ENCODE measurements around the gene ITPRIPL1. TPM values are rescaled to one million over a fixed set of nuclear protein-coding genes. Genes with fewer than 3 reads are reported as not detected.

ITPRIPL1 gene
- total RNA-seq, 2 donors from 2014 or later = 1.8 to 8.9 TPM

DNA sequence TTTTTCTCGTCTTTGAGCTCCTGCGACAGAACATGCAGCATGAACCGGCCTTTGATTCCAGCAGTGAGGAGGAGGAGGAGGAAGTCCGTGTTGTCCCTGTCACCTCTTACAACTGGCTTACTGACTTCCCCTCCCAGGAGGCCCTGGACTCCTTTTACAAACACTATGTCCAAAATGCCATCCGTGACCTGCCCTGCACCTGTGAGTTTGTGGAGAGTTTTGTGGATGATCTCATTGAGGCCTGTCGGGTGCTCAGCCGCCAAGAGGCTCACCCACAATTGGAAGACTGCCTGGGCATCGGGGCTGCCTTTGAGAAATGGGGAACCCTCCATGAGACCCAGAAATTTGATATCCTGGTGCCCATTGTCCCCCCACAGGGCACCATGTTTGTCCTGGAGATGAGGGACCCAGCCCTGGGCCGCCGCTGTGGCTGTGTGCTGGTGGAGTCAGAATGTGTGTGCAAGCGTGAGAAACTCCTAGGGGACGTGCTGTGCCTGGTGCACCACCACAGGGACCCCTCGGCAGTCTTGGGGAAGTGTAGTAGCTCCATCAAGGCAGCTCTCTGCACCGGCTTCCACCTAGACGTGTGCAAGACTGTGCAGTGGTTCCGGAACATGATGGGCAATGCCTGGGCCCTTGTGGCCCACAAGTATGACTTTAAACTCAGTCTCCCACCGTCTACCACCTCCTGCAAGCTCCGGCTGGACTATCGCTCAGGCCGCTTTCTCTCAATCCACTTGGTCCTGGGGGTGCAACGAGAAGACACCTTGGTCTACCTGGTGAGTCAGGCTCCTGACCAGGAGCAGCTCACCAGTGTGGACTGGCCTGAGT lies 2.1 kb downstream of the ITPRIPL1 start:
- H3K27me3 ChIP-seq (replicated peaks; ENCODE audit: insufficient read depth) = no peaks in the 10 kb centered on the region
- DNase-seq (ENCODE audit: low spot score) = no peak

DNA sequence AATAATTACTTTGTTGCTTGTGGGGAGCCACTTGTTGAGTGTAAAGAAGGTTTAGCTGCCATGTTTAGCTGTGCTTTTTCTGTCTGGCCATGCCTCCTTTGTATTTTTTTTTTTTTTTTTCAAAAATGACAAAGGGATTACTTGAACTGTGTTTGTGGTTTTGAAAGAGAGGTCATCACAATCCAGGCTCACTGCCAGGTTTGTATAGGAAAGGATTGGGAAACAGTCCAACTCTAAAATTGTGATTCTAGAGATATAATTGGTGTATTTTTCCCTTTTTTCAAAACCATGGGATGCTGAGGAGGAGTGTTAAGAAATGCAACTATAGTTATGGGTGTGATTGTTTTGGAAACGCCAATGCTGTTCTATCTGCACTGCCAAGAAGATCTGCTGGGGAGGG lies 4.3 kb downstream of the ITPRIPL1 start:
- Histone ChIP-seq H3K4me1 (replicated peaks) (no peaks in the 10 kb centered on the region), H3K27ac (no peak overlapping the region), H3K36me3 (no peaks in the 10 kb centered on the region), H3K9me3 (no peaks in the 10 kb centered on the region), H3K27me3 (replicated peaks; ENCODE audit: insufficient read depth) (no peaks in the 10 kb centered on the region), H3K4me3 (no peak overlapping the region)
- no peak for DNase-seq (ENCODE audit: low spot score)
- TF ChIP-seq, protein P1, sequence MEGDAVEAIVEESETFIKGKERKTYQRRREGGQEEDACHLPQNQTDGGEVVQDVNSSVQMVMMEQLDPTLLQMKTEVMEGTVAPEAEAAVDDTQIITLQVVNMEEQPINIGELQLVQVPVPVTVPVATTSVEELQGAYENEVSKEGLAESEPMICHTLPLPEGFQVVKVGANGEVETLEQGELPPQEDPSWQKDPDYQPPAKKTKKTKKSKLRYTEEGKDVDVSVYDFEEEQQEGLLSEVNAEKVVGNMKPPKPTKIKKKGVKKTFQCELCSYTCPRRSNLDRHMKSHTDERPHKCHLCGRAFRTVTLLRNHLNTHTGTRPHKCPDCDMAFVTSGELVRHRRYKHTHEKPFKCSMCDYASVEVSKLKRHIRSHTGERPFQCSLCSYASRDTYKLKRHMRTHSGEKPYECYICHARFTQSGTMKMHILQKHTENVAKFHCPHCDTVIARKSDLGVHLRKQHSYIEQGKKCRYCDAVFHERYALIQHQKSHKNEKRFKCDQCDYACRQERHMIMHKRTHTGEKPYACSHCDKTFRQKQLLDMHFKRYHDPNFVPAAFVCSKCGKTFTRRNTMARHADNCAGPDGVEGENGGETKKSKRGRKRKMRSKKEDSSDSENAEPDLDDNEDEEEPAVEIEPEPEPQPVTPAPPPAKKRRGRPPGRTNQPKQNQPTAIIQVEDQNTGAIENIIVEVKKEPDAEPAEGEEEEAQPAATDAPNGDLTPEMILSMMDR (IDR thresholded peaks at IDR 0.05) = no peak
- TF ChIP-seq POLR2A (IDR thresholded peaks at IDR 0.05) = no peak
- no peak for TF ChIP-seq POLR2AphosphoS5 (IDR thresholded peaks at IDR 0.05)
- WGBS = 61% methylated on average over 1 of the region's 1 CpG
- intact Hi-C loops (cut with DNase I) = no loop called here

More for the DNA sequence above, 2.1 kb downstream of the ITPRIPL1 start:
- H3K9me3 ChIP-seq = no peaks in the 10 kb centered on the region
- H3K4me3 ChIP-seq = no peak overlapping the region
- TF ChIP-seq, protein P1 (IDR thresholded peaks at IDR 0.05) = no peak
- intact Hi-C loops (cut with DNase I) = no loop called here
- H3K36me3 ChIP-seq = no peaks in the 10 kb centered on the region
- no peak overlapping the region for H3K27ac ChIP-seq
- H3K4me1 ChIP-seq (replicated peaks) = no peaks in the 10 kb centered on the region
- WGBS = 97% methylated on average over 21 of the region's 21 CpGs

DNA sequence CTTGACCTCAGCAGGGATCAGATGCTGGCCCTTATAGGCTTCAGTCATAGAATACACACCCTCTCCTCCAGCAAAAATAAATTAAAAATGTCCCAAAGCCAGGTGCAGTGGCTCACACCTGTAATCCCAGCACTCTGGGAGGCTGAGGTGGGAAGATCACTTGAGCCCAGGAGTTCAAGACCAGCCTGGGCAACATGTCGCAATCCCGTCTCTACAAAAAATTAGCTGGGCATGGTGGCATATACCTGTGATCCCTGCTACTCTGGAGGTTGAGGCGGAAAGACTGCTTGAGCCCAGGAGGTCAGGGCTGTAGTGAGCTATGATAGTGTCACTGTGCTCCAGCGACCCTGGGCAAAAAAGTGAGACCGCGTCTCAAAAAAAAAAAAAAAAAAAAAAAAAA lies 4.8 kb downstream of the ITPRIPL1 start:
- Histone ChIP-seq H3K36me3 (no peaks in the 10 kb centered on the region), H3K4me3 (no peak overlapping the region), H3K27ac (no peak overlapping the region), H3K9me3 (no peaks in the 10 kb centered on the region), H3K4me1 (replicated peaks) (peaks cover 2% of the 10 kb centered on the region), H3K27me3 (replicated peaks; ENCODE audit: insufficient read depth) (no peaks in the 10 kb centered on the region)
- DNase-seq (ENCODE audit: low spot score) = no peak
- 87% methylated on average over 6 of the region's 6 CpGs for WGBS
- intact Hi-C loops (cut with DNase I) = no loop called here
- TF ChIP-seq POLR2A (IDR thresholded peaks at IDR 0.05) (no peak), POLR2AphosphoS5 (IDR thresholded peaks at IDR 0.05) (no peak)
- TF ChIP-seq, protein P1 (IDR thresholded peaks at IDR 0.05) = no peak

DNA sequence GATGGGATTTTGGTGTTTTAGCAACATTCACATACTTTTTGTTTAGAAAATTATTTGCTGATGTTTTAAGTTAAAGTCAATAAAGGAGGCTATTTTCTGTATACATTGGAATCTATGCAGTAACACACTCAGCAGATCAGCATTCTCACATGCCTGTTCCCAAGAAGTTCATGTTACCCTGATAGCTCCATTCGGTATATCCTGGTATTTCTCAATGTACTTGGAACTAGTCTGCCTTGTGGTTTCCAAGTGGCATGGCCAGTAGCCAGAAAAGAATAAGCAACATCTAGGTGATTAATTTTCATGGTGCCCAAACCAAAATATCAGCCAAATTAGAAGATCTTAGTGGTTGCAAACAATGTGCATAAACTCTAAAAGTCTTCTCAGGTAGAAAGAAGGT lies 5.3 kb downstream of the ITPRIPL1 start:
- WGBS = 33% methylated on average over 1 of the region's 1 CpG
- no peak overlapping the region for H3K4me3 ChIP-seq
- no peak overlapping the region for H3K27ac ChIP-seq
- H3K27me3 ChIP-seq (replicated peaks; ENCODE audit: insufficient read depth) = no peaks in the 10 kb centered on the region
- peaks cover 3% of the 10 kb centered on the region for H3K4me1 ChIP-seq (replicated peaks)
- no peaks in the 10 kb centered on the region for H3K36me3 ChIP-seq
- TF ChIP-seq, protein P1 (IDR thresholded peaks at IDR 0.05) = no peak
- TF ChIP-seq POLR2A (IDR thresholded peaks at IDR 0.05) = no peak
- TF ChIP-seq POLR2AphosphoS5 (IDR thresholded peaks at IDR 0.05) = peak; percentile 86
- no peaks in the 10 kb centered on the region for H3K9me3 ChIP-seq
- peak; percentile 67 for DNase-seq (ENCODE audit: low spot score)
- intact Hi-C loops (cut with DNase I) = no loop called here

DNA sequence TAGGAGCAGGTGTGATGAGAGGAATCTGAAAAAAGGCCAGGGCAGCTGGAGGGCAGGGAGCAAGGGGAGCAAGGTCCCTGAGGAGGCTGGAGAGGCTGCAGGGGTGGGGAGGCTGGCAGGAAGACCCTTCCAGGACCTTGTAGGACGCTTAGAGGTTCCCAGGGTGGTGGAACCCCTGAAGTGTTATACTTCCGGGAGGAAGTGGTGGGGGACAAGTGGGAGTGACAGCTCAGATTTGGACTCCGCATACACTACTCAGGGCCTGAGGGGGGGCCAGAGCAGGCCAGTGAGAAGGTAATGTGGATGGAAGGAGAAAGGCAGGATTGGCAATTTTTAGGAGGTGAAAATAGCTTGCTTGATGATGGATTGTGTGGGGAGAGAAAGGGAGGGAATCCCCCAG lies 8.6 kb downstream of the ITPRIPL1 start:
- H3K36me3 ChIP-seq = no peaks in the 10 kb centered on the region
- H3K27me3 ChIP-seq (replicated peaks; ENCODE audit: insufficient read depth) = no peaks in the 10 kb centered on the region
- H3K4me1 ChIP-seq (replicated peaks) = peaks cover 3% of the 10 kb centered on the region
- 84% methylated on average over 3 of the region's 3 CpGs for WGBS
- H3K4me3 ChIP-seq = no peak overlapping the region
- TF ChIP-seq POLR2AphosphoS5 (IDR thresholded peaks at IDR 0.05) (no peak), POLR2A (IDR thresholded peaks at IDR 0.05) (no peak)
- TF ChIP-seq, protein P1 (IDR thresholded peaks at IDR 0.05) = no peak
- intact Hi-C loops (cut with DNase I) = no loop called here
- DNase-seq (ENCODE audit: low spot score) = no peak
- H3K9me3 ChIP-seq = no peaks in the 10 kb centered on the region
- H3K27ac ChIP-seq = no peak overlapping the region
